Stomach (tissue), 4 donors: ENCODE measurements around the gene PLXDC1.
A peak's percentile ranks its signal among the peaks of the same experiment; 100 is the strongest.

Source experiments
- EP300 ChIP-seq: sonication (generic); formaldehyde crosslinking; IDR thresholded peaks from one replicate; pipeline ENCODE4 v1.6.1; 2017; ENCODE audit warnings: antibody characterized with exemption
- POLR2A ChIP-seq, 4 donors: fragments of 450-650 bp; IDR thresholded peaks; one replicate each; pipeline ENCODE4 v1.6.1; 2016; ENCODE audit warnings: antibody characterized with exemption in 4 of 4, control low read depth in 2 of 4, mild to moderate bottlenecking in 1 of 4, moderate library complexity in 1 of 4
- POLR2AphosphoS5 ChIP-seq, 3 donors: sonication (generic); formaldehyde crosslinking; IDR thresholded peaks; one replicate each; pipeline ENCODE4 v1.6.1; 2016; ENCODE audit warnings: antibody characterized with exemption in 3 of 3
- TF ChIP-seq, protein P1 (sequence below), 7 experiments: fragments of 450-650 bp in 4 of 7; fragments of 200-600 bp in 3 of 7; sonication (generic) in 3 of 7; IDR thresholded peaks; one replicate each; pipeline ENCODE4 v1.5.1; 2016 to 2019; ENCODE audit warnings: antibody characterized with exemption in 7 of 7, control low read depth in 2 of 7, mild to moderate bottlenecking in 1 of 7

- TF ChIP-seq POLR2A (IDR thresholded peaks at IDR 0.05) = no peak
- TF ChIP-seq, protein P1, sequence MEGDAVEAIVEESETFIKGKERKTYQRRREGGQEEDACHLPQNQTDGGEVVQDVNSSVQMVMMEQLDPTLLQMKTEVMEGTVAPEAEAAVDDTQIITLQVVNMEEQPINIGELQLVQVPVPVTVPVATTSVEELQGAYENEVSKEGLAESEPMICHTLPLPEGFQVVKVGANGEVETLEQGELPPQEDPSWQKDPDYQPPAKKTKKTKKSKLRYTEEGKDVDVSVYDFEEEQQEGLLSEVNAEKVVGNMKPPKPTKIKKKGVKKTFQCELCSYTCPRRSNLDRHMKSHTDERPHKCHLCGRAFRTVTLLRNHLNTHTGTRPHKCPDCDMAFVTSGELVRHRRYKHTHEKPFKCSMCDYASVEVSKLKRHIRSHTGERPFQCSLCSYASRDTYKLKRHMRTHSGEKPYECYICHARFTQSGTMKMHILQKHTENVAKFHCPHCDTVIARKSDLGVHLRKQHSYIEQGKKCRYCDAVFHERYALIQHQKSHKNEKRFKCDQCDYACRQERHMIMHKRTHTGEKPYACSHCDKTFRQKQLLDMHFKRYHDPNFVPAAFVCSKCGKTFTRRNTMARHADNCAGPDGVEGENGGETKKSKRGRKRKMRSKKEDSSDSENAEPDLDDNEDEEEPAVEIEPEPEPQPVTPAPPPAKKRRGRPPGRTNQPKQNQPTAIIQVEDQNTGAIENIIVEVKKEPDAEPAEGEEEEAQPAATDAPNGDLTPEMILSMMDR (IDR thresholded peaks at IDR 0.05) = no peak
- TF ChIP-seq EP300 = no peak
- peak in 1 of 3 donors; percentile 18 for TF ChIP-seq POLR2AphosphoS5 (IDR thresholded peaks at IDR 0.05)
Measured at GRCh38 chr17:39104657-39105056, 46.8 kb downstream of the PLXDC1 start.
